Activated naive CD4-positive, alpha-beta T cell treated with anti-CD3 and anti-CD28 coated beads, Interleukin-2, amount 10 ng/mL, durations not matched to agents 7 days and 5 days (primary cell): ENCODE results near the gene CASP8.
"Not testable (repeated sequence)": the region's sequence is repeated elsewhere in the genome, so short reads cannot be mapped to it uniquely, and the experiment has no call there.

ENCODE experiments used
- CTCF ChIA-PET: fragments of 350-600 bp; sonication (Branson Sonifier 250); formaldehyde crosslinking; loops from one replicate; lab custom pipeline; 2021; ENCODE audit warnings: antibody characterized with exemption; lab: Charles Lee
- DNase-seq: peaks from one replicate; pipeline ENCODE4 v3.0.0-alpha.2; 2020
- H3K27ac Mint-ChIP-seq: one replicate; pipeline ENCODE4 v1.8.0; 2021; ENCODE audit warnings: mild to moderate bottlenecking, moderate library complexity, mixed read lengths
- H3K27me3 Mint-ChIP-seq: one replicate; pipeline ENCODE4 v1.8.0; 2021; ENCODE audit warnings: mild to moderate bottlenecking, mixed read lengths
- H3K36me3 Mint-ChIP-seq: one replicate; pipeline ENCODE4 v1.8.0; 2021; ENCODE audit warnings: mixed read lengths
- H3K4me1 Mint-ChIP-seq: one replicate; pipeline ENCODE4 v1.8.0; 2021; ENCODE audit warnings: mixed read lengths
- H3K4me3 Mint-ChIP-seq: one replicate; pipeline ENCODE4 v1.8.0; 2021; ENCODE audit warnings: mild to moderate bottlenecking, moderate library complexity, mixed read lengths
- H3K9me3 Mint-ChIP-seq: one replicate; pipeline ENCODE4 v1.8.0; 2021; ENCODE audit warnings: mixed read lengths

Gene CASP8

DNA sequence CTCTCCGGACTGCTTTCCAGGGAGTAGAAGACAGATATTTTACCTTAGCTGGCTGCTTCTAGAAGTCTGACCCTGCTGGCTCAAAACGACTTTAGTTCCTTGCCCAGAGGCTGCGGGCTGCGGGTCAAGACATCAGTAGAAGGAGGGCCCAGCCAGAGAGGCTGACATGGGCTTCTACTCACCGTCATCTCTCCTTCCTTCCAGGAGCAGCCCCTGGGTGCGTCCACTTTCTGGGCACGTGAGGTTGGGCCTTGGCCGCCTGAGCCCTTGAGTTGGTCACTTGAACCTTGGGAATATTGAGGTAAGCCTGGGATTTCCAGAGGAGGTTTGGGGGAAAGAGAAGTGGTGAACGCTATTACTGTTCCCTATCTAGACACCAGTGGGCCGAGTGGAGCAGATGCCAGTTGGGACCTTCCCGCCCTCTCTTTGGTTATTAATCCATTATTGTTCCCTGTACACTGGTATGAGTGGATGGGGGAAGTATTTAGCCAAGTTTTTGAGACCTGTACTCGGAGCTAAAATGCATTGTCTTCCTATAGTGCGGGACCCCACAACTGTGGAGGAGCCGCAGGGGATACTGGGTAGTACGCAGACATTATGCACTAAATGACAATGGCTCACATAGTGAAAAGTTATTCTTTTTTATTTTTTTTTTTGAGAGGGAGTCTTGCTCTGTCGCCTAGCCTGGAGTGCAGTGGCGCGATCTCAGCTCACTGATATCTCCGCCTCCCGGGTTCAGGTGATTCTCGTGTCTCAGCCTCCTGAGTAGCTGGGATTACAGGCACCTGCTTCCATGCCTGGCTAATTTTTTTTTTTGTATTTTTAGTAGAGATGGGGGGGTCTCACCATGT is 26.3 kb upstream of the CASP8 start:
- Mint-ChIP-seq H3K36me3 (peaks cover 34% of the 10 kb centered on the region), H3K4me3 (peak overlapping the region; percentile 98), H3K27me3 (no peaks in the 10 kb centered on the region), H3K4me1 (peaks cover 65% of the 10 kb centered on the region), H3K27ac (peak overlapping the region; percentile 97), H3K9me3 (no peaks in the 10 kb centered on the region)
- CTCF ChIA-PET = interaction anchor here (0.7 to 4.4 kb wide), 18 partner anchors 8 to 333 kb away, joined by 3 to 202 read pairs (median 8); partner anchors contain the start of genes CASP10, CASP8 and CFLAR
- peak; percentile 46 for DNase-seq

DNA sequence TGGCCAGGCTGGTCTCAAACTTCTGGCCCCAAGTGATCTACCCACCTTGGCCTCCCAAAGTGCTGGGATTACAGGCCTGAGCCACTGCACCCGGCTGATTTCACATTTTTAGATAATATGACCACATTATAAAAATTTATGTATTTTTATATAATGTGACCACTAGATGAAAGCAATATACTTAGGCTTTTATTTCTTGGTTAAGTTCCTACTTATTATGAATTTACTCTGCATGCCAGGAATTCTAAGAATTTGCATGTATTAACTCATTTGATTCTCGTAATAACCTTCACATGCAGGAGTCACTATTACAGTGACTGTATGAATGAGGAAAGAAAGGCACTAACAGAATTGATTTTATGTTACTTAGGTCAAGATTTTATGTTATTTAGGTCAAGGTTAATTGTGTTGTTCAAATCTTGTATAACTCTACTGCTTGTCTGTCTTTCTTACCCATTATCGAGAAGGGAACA is 25.6 kb upstream of the CASP8 start:
- Mint-ChIP-seq H3K4me1 (peaks cover 64% of the 10 kb centered on the region), H3K27ac (peak overlapping the region; percentile 97), H3K36me3 (peaks cover 39% of the 10 kb centered on the region), H3K4me3 (peak overlapping the region; percentile 98), H3K27me3 (no peaks in the 10 kb centered on the region), H3K9me3 (peaks cover 4% of the 10 kb centered on the region)
- no peak for DNase-seq
- CTCF ChIA-PET = interaction anchor here (0.7 to 4.4 kb wide), 9 partner anchors 28 to 148 kb away, joined by 3 to 202 read pairs (median 7); partner anchors contain the start of genes CASP10, CASP8 and CFLAR

DNA sequence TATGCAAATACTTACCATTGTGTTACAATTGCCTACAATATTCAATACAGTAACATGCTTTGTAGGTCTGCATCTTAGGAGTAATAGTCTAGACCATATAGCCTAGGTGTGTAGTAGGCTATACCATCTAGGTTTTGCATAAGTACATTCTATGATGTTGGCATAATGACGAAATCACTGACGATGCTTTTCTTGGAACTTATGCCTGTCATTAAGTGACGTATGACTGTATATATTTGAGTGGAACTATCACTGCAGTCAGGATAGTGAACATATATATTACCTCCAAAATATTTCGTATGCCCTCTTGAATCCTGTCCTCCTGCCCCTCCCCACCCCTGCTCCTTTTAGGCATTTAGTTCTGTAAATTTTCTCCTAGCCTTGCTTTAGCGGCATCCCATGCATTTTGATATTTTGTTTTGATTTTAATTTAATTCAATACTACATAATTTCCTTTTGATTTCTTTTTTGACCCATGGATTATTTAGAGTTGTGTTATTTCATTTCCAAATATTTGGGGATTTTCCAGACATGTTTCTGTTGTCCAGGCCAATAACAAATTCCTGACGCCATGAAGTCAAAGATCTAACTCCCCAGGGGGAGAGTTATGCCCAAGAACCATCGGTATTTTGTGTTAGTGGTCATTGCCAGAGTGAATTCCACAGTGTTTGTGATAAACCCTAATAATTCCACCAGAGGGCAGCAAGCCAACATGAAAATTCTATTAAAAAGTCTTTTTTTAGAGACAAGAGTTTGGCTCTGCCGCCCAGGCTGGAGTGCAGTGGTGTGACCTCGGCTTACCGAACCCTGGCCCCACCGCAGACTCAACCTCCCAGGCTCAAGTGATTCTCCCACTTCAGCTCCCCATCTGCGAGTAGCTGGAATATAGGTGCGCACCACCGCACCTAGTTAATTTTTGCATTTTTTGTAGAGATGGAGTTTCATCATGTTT is 24.2 kb upstream of the CASP8 start:
- Mint-ChIP-seq H3K4me1 (peaks cover 64% of the 10 kb centered on the region), H3K27ac (peak overlapping the region; percentile 88), H3K9me3 (peaks cover 10% of the 10 kb centered on the region), H3K27me3 (no peaks in the 10 kb centered on the region), H3K4me3 (peak overlapping the region; percentile 98), H3K36me3 (peaks cover 53% of the 10 kb centered on the region)
- peak; percentile 73 for DNase-seq
- CTCF ChIA-PET = interaction anchor here (0.8 to 4.4 kb wide), 16 partner anchors 17 to 444 kb away, joined by 3 to 202 read pairs (median 6); partner anchors contain the start of genes CASP10 and CASP8

DNA sequence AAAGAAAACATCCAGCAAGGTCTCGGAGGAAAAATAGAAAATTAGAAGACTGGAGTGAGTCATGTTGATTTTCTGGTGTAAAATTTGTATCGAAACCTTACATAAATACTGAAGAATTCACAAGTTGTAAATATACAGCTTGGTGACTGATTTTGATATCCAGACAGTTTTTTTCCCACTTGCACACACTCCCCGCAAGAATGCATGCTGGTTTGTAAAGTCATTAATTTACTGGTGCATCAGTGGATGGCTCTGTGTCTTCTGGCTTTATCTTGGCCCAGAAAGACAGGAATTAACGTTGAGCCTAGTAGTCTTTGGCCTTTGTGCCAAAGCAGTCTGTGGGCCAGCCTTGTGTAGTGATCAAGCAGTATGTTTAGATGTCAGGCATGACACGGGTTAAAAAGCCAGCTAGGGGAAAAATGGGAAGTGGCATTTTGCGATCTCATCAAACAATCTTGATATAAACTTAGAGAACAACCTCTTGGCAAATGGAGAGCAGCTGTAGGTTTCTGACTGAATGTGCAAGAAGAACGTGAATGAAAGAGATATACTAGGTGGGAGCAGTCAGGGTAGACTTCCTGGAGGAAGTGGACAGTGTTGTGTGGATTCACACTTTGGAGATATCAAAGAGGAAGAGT is 22.7 kb upstream of the CASP8 start:
- DNase-seq = no peak
- Mint-ChIP-seq H3K27me3 (no peaks in the 10 kb centered on the region), H3K4me3 (peak overlapping the region; percentile 16), H3K9me3 (peaks cover 10% of the 10 kb centered on the region), H3K36me3 (peaks cover 66% of the 10 kb centered on the region), H3K27ac (peak overlapping the region; percentile 9), H3K4me1 (peaks cover 50% of the 10 kb centered on the region)
- CTCF ChIA-PET = interaction anchor here (1.0 to 2.5 kb wide), 11 partner anchors 8 to 442 kb away, joined by 3 to 40 read pairs (median 9); partner anchors contain the start of genes CASP10 and CASP8

DNA sequence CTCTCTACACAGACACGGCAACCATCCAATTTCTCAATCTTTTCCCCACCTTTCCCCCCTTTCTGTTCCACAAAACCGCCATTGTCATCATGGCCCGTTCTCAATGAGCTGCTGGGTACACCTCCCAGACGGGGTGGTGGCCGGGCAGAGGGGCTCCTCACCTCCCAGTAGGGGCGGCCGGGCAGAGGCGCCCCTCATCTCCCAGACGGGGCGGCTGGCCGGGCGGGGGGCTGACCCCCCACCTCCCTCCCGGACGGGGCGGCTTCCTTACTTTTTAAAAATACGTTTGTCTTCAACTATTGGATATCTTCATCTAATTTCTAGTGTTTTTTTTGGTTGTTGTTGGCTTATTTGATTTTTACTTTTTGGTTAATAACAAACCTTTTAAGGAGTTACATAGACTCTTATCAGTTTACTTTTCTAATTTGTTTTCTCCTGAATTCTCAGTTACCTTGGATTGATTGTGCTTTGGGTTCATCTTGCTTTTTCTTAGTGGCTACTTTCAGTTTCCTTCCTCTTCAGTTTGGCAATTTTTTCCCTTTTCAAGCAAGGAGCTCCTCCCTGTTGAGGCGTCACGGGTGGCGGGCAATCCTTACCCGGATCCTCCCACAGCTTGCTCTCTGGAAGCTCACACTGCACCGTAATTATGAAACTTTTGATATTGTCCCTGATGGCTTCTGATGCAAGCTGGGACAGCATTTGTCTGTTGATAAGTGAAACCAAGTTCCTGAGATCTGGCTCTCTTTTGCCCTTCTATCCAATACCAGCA is 21.0 kb upstream of the CASP8 start:
- not testable (repeated sequence) for DNase-seq, H3K4me3 Mint-ChIP-seq, H3K27me3 Mint-ChIP-seq
- peaks cover 10% of the 10 kb centered on the region for H3K9me3 Mint-ChIP-seq
- peaks cover 62% of the 10 kb centered on the region for H3K36me3 Mint-ChIP-seq
- H3K4me1 Mint-ChIP-seq = peaks cover 47% of the 10 kb centered on the region
- H3K27ac Mint-ChIP-seq = peak overlapping the region; percentile 80
- CTCF ChIA-PET = interaction anchor here (1.1 to 1.5 kb wide), 2 partner anchors 23 to 124 kb away, joined by 5 to 6 read pairs; no protein-coding TSS in a partner anchor

DNA sequence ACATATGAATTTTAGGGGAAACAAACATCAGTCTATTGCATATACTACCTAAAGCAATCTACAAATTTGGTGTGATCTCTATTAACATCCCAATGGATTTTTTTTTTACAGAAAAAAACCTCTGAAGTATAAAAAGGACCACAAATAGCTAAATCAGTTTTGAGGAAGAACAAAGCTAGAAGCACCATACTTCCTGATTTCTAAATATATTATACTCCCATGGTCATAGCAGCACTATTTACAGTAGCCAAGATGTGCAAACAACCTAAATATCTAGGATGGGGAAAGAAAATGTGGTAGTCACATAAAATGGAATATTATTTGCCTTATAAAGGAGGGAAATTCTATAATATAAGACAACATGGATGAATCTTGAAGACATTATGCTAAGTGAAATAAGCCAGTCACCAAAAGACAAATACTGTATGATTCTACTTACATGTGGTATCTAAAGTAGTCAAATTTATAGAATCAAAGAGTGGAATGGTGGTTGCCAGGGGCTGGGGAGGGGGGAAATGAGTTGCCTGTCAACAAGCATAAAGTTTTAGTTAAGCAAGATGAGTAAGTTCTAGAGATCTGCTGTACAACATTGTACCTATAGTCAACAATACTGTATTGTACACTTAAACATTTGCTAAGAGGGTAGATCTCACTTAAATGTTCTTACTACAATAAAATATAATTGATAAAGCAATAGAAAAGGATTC is 17.6 kb upstream of the CASP8 start:
- Mint-ChIP-seq H3K4me3 (no peak overlapping the region), H3K4me1 (peaks cover 40% of the 10 kb centered on the region), H3K36me3 (peaks cover 63% of the 10 kb centered on the region), H3K27me3 (no peaks in the 10 kb centered on the region), H3K27ac (no peak overlapping the region), H3K9me3 (peaks cover 10% of the 10 kb centered on the region)
- CTCF ChIA-PET = interaction anchor here (1.0 to 1.5 kb wide), 3 partner anchors 9 to 121 kb away, joined by 3 to 4 read pairs (median 3); no protein-coding TSS in a partner anchor
- no peak for DNase-seq

DNA sequence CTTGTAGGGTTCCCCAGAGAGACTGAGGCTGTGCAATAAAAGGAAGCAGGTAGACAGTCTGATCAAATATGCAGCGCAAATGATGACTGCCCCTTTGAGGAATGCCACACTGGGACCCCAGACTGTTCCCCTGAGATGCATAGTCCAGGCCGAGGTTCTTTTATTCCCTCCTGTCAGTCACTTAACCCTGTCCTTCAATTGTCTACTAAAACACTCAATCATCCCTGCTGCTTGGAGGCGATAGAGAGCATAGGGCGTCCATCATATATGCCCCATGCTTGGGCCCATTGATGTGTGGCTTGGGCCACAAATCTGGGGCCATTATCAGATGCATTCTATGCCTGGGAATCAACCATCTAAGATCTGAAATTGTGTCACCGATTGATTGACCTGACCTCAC is 15.5 kb upstream of the CASP8 start:
- no peak overlapping the region for H3K27ac Mint-ChIP-seq

DNA sequence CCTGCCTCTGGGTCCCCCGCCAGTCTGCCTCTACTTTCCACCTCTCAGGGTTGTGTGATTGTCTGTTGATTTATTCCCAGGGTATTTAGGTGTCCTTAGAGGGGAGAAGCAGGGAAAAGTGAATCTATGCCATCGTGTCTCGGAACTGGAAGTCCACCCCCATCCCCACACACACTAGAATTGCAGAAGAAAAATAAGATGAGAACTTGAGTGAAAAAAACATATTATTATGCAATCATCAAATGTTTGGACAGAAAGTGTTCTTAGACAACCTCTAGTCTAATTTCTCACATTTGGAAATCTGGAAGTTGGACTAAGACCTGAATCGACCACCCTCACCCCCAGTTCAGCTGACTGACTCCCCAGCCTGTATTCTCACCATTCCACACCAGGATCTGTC is 14.1 kb upstream of the CASP8 start:
- Mint-ChIP-seq H3K9me3 (peaks cover 15% of the 10 kb centered on the region), H3K4me3 (no peak overlapping the region), H3K27me3 (no peaks in the 10 kb centered on the region), H3K36me3 (peaks cover 67% of the 10 kb centered on the region), H3K27ac (no peak overlapping the region), H3K4me1 (peaks cover 48% of the 10 kb centered on the region)
- CTCF ChIA-PET = interaction anchor here (3.1 kb wide), 1 partner anchor 118 kb away, joined by 14 read pairs; no protein-coding TSS in a partner anchor
- DNase-seq = no peak

More for the DNA sequence above, 15.5 kb upstream of the CASP8 start:
- H3K4me3 Mint-ChIP-seq = no peak overlapping the region
- peaks cover 41% of the 10 kb centered on the region for H3K4me1 Mint-ChIP-seq
- H3K36me3 Mint-ChIP-seq = peaks cover 67% of the 10 kb centered on the region
- CTCF ChIA-PET = interaction anchor here (3.1 kb wide), 1 partner anchor 119 kb away, joined by 14 read pairs; no protein-coding TSS in a partner anchor
- no peaks in the 10 kb centered on the region for H3K27me3 Mint-ChIP-seq
- no peak for DNase-seq
- H3K9me3 Mint-ChIP-seq = peaks cover 7% of the 10 kb centered on the region

DNA sequence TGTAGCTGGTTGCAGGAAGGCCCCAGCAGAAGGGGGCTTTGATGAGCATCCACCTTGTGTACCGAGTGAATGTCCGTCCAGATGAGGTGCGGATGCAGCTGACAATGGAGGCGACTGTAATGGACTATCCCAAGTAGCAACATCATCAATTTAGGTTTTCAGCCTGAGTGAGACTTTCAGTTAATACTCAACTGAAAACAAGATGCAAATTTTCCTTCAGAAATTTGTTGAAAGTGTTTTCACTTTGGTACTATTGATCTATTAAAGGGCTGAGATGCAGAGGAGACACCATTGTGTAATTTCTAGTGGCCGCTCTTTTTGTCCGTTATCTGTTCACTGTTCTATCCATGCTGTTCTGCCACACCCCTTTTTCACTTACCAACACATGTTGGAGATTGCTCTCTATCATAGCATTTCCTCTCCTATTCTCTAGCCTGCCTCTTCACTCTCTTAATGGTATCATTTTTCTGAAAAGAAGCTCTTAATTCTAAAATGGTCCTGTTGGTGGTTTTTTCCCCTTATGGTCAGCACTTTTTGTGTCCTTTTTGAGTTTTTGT is 12.0 kb upstream of the CASP8 start:
- Mint-ChIP-seq H3K27me3 (no peaks in the 10 kb centered on the region), H3K27ac (peak overlapping the region; percentile 11), H3K36me3 (peaks cover 64% of the 10 kb centered on the region), H3K9me3 (peaks cover 18% of the 10 kb centered on the region), H3K4me1 (peaks cover 63% of the 10 kb centered on the region), H3K4me3 (no peak overlapping the region)
- CTCF ChIA-PET = no interaction called here
- DNase-seq = no peak

DNA sequence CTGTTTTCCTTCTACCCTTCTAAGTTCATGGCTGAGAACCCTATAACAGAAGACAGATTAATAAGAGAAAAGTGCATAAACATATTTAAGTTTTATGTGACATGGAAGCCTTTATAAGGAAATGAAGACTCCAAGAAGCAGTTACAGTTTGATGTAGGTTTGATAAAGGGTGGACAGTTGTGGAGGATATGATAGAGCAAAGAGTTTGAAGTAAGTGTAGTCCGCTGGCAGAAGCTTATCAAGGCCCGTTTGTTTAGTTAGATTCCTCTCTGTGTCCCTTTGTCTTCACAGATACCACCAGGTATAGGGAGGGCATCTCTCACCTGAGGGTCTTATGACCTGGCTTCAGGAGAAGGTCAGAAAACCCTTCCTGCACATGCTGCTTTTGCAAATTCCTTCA is 10.4 kb upstream of the CASP8 start:
- Mint-ChIP-seq H3K27ac (no peak overlapping the region), H3K4me3 (no peak overlapping the region)
- CTCF ChIA-PET = interaction anchor here (0.5 to 1.3 kb wide), 3 partner anchors 17 to 114 kb away, joined by 3 read pairs; no protein-coding TSS in a partner anchor

DNA sequence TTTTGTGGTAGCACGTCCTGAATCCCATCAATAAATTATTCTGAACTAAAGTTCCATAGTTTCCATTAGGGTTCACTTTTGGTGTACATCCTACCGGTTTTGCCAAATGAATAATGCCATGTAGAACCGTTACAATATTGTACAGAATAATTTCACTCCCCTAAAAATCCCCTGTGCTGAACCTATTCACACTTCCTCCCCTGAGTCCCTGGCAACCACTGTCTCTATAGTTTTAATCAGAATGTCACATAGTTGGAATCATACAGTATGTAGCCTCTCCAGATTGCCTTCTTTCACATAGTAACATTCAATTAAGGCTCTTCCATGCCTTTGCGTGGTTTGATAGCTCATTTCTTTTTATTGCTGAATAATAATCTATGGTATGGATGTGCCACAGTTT is 9.6 kb upstream of the CASP8 start:
- peaks cover 82% of the 10 kb centered on the region for H3K4me1 Mint-ChIP-seq
- peaks cover 64% of the 10 kb centered on the region for H3K36me3 Mint-ChIP-seq
- H3K27ac Mint-ChIP-seq = peak overlapping the region; percentile 35
- H3K27me3 Mint-ChIP-seq = no peaks in the 10 kb centered on the region
- H3K9me3 Mint-ChIP-seq = peaks cover 18% of the 10 kb centered on the region
- CTCF ChIA-PET = no interaction called here
- no peak overlapping the region for H3K4me3 Mint-ChIP-seq
- DNase-seq = no peak

More for the DNA sequence above, 10.4 kb upstream of the CASP8 start:
- DNase-seq = no peak
- Mint-ChIP-seq H3K4me1 (peaks cover 77% of the 10 kb centered on the region), H3K36me3 (peaks cover 66% of the 10 kb centered on the region), H3K9me3 (peaks cover 18% of the 10 kb centered on the region), H3K27me3 (no peaks in the 10 kb centered on the region)
